HL-60/S4 (cell line): Measurements from ENCODE around the gene PDE7B.
"Not testable (repeated sequence)": the region's sequence is repeated elsewhere in the genome, so short reads cannot be mapped to it uniquely, and the experiment has no call there.

Source experiments
- in situ Hi-C: fragments of 300-500 bp; cut with MboI; formaldehyde crosslinking; loops from 2 replicates; pipeline ENCODE4 v1.14.3; 2022; ENCODE audit warnings: low sequenced_read_pairs

PDE7B gene

DNA sequence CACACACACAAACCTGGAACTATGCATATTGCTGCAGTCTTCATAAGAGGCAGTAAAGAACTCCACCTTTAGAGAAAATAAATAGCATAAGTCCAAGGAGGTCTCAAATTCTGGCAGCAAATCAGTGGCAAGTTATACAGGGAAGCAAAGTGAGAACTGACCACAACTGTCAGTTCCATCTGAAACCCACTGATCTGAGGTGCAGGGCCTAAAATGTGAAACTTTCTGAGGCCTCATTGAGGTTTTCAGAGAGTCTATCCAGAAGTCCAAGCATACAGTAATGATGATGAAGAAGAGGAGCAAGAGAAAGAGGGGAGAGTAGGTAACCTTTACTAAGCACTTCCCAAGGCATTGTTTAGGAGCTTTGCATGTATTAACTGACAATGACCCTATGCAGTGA lies 362.4 kb downstream of the PDE7B start:
- in situ Hi-C loops = no loop called here

DNA sequence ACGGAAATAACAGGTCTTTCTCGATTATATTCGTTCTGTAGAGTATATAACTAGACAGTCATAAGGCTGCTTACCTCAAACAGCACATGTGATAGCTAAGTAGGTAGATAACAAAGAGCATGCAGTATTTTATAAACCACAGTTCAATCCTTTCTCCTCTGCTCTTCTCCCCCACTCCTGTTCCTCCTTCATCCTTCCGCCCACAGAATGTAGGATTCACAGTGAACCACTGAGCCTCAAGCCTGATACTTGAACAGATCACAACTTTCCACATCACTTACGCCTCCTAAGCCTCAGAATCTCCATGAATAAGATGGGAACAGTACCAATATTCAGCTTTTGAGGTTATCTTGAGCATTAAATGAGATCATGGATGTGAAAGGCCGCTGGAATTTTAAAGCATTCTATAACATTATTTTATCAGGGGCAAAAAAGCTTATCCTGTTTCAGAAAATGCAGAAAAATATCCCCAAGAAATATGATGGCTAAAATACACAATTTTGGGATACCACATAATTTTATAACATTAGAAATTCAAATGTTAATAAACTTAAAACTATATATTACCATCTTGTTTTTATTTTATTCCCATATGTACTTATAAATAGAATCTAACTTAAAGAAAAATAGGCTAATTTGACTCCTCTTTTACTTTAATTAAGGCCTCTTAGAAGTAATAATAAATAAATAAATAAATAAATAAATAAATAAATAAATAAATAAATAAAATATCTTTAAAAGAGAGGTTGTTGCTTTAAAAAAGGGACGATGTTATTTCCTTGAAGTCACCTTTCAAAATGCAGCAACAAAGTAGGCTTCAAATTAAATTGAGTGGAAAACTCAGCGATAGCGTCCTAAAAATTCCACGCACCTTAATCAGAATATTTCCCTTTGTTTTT lies 365.3 kb downstream of the PDE7B start:
- in situ Hi-C loops = no loop called here

- in situ Hi-C loops = not testable (repeated sequence)
Measured at GRCh38 chr6:136224974-136225373, 373.5 kb downstream of the PDE7B start.

GRCh38 chr6:136225496-136225895 lies 374.0 kb downstream of the PDE7B start:
- in situ Hi-C loops = no loop called here

GRCh38 chr6:136226027-136226673 lies 374.6 kb downstream of the PDE7B start:
- in situ Hi-C loops = no loop called here

GRCh38 chr6:136226674-136227377 lies 375.3 kb downstream of the PDE7B start:
- in situ Hi-C loops = no loop called here

GRCh38 chr6:136228814-136229213 lies 377.3 kb downstream of the PDE7B start:
- in situ Hi-C loops = no loop called here

- in situ Hi-C loops = no loop called here
Measured at GRCh38 chr6:136230219-136230853, 378.8 kb downstream of the PDE7B start.

GRCh38 chr6:136232701-136233100 lies 381.2 kb downstream of the PDE7B start:
- in situ Hi-C loops = no loop called here

DNA sequence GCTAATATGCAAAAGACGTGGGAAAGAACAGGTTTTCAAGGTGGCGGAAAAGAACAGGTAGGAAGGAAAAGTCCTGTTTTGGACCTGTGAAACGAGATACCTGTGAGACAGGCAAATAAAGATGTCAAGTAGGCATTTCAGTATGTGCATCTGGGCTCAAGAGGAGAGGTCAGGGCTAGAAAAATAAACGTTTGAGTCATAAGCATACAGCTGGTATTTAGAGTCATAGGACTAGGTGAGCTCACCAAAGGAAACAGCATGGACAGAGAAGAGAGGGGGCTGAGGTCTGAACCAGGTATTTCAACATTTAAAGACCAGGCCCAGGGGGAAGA lies 383.7 kb downstream of the PDE7B start:
- in situ Hi-C loops = no loop called here

DNA sequence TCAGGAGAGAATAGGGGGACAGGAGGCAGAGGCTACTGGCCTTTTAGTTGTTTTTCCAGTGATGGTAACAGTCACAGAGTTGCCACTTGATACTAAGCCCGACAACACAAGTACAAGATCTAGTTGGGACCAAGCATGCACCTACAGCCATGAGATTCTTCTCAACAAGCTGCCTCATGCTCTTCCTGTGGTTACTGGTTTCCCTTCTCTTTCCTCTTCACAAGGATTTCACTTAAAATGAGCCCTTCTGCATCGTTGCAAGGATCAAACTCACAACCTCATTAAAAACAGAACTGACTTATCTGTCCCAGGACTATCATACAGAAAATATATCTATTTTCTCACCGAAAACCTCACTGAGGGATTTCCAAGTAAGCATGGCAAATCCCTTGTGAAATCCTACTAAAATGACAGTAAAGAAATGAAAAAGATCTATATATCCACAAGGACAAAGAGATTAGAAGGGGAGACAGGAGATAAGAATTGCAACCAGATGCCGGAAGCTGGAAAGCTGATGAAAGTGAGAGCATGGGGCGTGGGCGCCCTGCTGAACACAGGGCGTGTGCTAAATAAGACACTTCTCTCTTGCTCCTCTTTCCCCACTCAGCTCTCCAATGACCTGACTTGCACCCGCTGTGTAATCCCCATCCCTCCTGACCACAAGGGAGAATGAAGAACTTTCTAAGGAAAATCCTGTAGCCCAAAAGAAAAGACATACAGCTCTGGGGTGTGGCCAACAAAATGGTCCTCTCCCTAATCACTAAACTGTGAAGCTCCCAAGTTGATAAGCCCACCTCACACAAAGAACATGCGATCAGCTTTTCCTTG lies 385.2 kb downstream of the PDE7B start:
- in situ Hi-C loops = no loop called here

GRCh38 chr6:136244061-136244616 lies 392.6 kb downstream of the PDE7B start:
- in situ Hi-C loops = no loop called here
